Nephron progenitor cell (in vitro differentiated cells): ENCODE data around the gene IFFO2.

Experiments
- DNase-seq: peaks from one replicate; pipeline ENCODE4 v3.0.0; 2021
- H3K27ac Mint-ChIP-seq: 2 replicates; pipeline ENCODE4 v1.8.0; 2021; ENCODE audit warnings: mild to moderate bottlenecking, moderate library complexity, mixed read lengths
- H3K27me3 Mint-ChIP-seq: 2 replicates; pipeline ENCODE4 v1.8.0; 2021; ENCODE audit warnings: mild to moderate bottlenecking, low read depth, mixed read lengths; ENCODE audit not compliant: poor library complexity
- H3K36me3 Mint-ChIP-seq: 2 replicates; pipeline ENCODE4 v1.8.0; 2021; ENCODE audit warnings: low read depth, mixed read lengths
- H3K4me1 Mint-ChIP-seq: 2 replicates; pipeline ENCODE4 v1.8.0; 2021; ENCODE audit warnings: mixed read lengths
- H3K4me3 Mint-ChIP-seq: 2 replicates; pipeline ENCODE4 v1.8.0; 2021; ENCODE audit warnings: mild to moderate bottlenecking, moderate library complexity, mixed read lengths
- H3K9me3 Mint-ChIP-seq: 2 replicates; pipeline ENCODE4 v1.8.0; 2021; ENCODE audit warnings: mild to moderate bottlenecking, moderate library complexity, mixed read lengths
- CTCF ChIP-seq: fragments of 200-600 bp; sonication (generic); IDR thresholded peaks from 2 replicates; pipeline ENCODE4 v1.5.0; 2021; ENCODE audit warnings: antibody characterized with exemption

IFFO2 gene

DNA sequence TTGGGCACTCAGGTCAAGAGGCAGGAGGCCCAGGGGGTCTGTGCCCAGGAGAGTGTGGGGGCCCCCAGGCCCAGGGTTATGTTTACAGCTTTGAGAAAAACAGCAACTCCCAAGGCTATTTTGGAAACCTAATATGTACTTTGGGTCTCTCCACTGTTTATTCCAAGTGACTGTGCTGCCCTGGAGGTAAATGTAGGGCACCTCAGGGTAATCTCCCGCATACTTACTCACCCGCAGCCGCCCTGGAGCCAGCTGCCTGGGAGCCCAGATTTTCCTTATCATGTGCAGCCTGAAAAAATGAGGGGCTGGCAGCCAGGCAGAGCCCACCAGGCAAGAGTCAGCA, 20.0 kb downstream of the IFFO2 start:
- H3K4me1 Mint-ChIP-seq: peaks cover 64% of the 10 kb centered on the region
- TF ChIP-seq CTCF: no peak
- H3K36me3 Mint-ChIP-seq: no peaks in the 10 kb centered on the region
- DNase-seq: no peak
- no peak overlapping the region for H3K27ac Mint-ChIP-seq
- peaks cover 16% of the 10 kb centered on the region for H3K27me3 Mint-ChIP-seq
- no peak overlapping the region for H3K4me3 Mint-ChIP-seq
- H3K9me3 Mint-ChIP-seq: no peaks in the 10 kb centered on the region

DNA sequence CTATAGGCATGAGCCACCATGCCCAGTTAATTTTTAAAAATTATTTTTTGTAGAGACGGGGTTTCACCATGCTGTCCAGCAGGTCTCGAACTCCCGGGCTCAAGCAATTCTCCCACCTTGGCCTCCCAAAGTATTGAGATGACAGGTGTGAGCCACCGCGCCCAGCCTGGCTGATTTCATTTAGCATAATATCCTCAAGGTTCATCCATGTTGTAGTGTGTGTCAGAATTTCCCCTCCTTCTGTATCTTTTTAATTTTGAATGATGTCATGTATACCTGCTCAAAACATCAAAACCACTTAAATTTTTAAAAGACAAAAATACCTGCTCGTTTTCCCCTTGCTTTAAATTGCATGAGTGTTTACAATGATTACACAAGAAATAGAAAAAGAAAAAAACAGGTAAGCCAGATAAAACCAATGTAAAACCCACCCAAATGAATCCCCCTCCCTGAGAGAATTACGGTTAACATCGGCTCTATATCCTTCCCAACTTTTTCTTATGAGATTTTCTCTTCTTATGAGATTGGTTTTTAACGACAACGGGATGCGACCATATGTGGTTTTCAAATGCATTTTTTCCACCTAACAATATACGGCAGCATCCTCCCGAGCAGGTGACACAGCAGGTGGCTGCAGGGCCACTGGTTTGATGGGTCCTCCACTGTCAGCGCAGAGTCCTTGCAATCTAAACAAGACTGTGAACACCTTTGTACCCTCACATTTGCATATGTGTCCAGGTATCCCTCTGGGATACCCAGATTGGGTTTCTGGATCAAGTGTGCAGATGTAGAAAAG, 22.1 kb downstream of the IFFO2 start:
- no peak overlapping the region for H3K4me3 Mint-ChIP-seq
- H3K4me1 Mint-ChIP-seq: peaks cover 46% of the 10 kb centered on the region

GRCh38 chr1:18932879-18933278, 23.6 kb downstream of the IFFO2 start:
- Mint-ChIP-seq H3K27ac (no peak overlapping the region), H3K4me1 (peaks cover 42% of the 10 kb centered on the region)
- TF ChIP-seq CTCF: no peak

More for the DNA sequence above, 22.1 kb downstream of the IFFO2 start:
- H3K36me3 Mint-ChIP-seq: no peaks in the 10 kb centered on the region
- peaks cover 20% of the 10 kb centered on the region for H3K27me3 Mint-ChIP-seq
- no peak for TF ChIP-seq CTCF
- no peaks in the 10 kb centered on the region for H3K9me3 Mint-ChIP-seq
- no peak for DNase-seq
- H3K27ac Mint-ChIP-seq: no peak overlapping the region

GRCh38 chr1:18932387-18932786, 24.1 kb downstream of the IFFO2 start:
- no peaks in the 10 kb centered on the region for H3K36me3 Mint-ChIP-seq
- TF ChIP-seq CTCF: no peak
- H3K27me3 Mint-ChIP-seq: peaks cover 20% of the 10 kb centered on the region
- peaks cover 45% of the 10 kb centered on the region for H3K4me1 Mint-ChIP-seq
- H3K4me3 Mint-ChIP-seq: no peak overlapping the region
- H3K27ac Mint-ChIP-seq: no peak overlapping the region
- DNase-seq: no peak
- no peaks in the 10 kb centered on the region for H3K9me3 Mint-ChIP-seq

More at GRCh38 chr1:18932879-18933278, 23.6 kb downstream of the IFFO2 start:
- Mint-ChIP-seq H3K4me3 (no peak overlapping the region), H3K27me3 (peaks cover 20% of the 10 kb centered on the region), H3K9me3 (no peaks in the 10 kb centered on the region), H3K36me3 (no peaks in the 10 kb centered on the region)
- DNase-seq: no peak

GRCh38 chr1:18931730-18932129, 24.7 kb downstream of the IFFO2 start:
- no peaks in the 10 kb centered on the region for H3K9me3 Mint-ChIP-seq

More at GRCh38 chr1:18931730-18932129, 24.7 kb downstream of the IFFO2 start:
- no peak overlapping the region for H3K27ac Mint-ChIP-seq
- H3K36me3 Mint-ChIP-seq: no peaks in the 10 kb centered on the region
- no peak overlapping the region for H3K4me3 Mint-ChIP-seq
- no peak for DNase-seq
- peaks cover 43% of the 10 kb centered on the region for H3K4me1 Mint-ChIP-seq
- no peak for TF ChIP-seq CTCF
- peaks cover 20% of the 10 kb centered on the region for H3K27me3 Mint-ChIP-seq
